SJCRH30 (cell line): ENCODE data around the gene CLEC2A. TPM values are rescaled to one million over a fixed set of nuclear protein-coding genes. Genes with fewer than 3 reads are reported as not detected.
"Not testable (repeated sequence)": the region's sequence is repeated elsewhere in the genome, so short reads cannot be mapped to it uniquely, and the experiment has no call there.

Source experiments
- DNase-seq, 2 experiments: peaks; one replicate each; pipeline ENCODE4 v3.0.0-alpha.2; 2015 to 2020
- H3K27ac ChIP-seq: fragments of 250-450 bp; sonication (Bioruptor Pico); 2 replicates; pipeline ENCODE4 v1.5.1; 2020; ENCODE audit warnings: mild to moderate bottlenecking, moderate library complexity
- H3K27me3 ChIP-seq: fragments of 250-450 bp; sonication (Bioruptor Pico); 2 replicates; pipeline ENCODE4 v1.5.1; 2020; ENCODE audit warnings: mild to moderate bottlenecking, moderate library complexity
- H3K36me3 ChIP-seq: fragments of 250-450 bp; sonication (Bioruptor Pico); 2 replicates; pipeline ENCODE4 v1.5.1; 2020; ENCODE audit warnings: mild to moderate bottlenecking, moderate library complexity
- H3K4me1 ChIP-seq: fragments of 250-450 bp; sonication (Bioruptor Pico); 2 replicates; pipeline ENCODE4 v1.5.1; 2020; ENCODE audit warnings: mild to moderate bottlenecking, moderate library complexity
- H3K4me3 ChIP-seq: fragments of 250-450 bp; sonication (Bioruptor Pico); 2 replicates; pipeline ENCODE4 v1.5.1; 2020; ENCODE audit warnings: mild to moderate bottlenecking, moderate library complexity
- H3K9me3 ChIP-seq: fragments of 250-450 bp; sonication (Bioruptor Pico); replicated peaks from 2 replicates; pipeline ENCODE4 v1.5.1; 2020; ENCODE audit warnings: mild to moderate bottlenecking, moderate library complexity
- total RNA-seq: library from RNA; depleted of rRNA; stranded (reverse); fragments of >200 nt; shearing (Covaris generic); gene quantifications from 2 replicates; pipeline ENCODE4 v1.2.3, GENCODE V29; 2014; rRNA removed

CLEC2A gene, protein sequence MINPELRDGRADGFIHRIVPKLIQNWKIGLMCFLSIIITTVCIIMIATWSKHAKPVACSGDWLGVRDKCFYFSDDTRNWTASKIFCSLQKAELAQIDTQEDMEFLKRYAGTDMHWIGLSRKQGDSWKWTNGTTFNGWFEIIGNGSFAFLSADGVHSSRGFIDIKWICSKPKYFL
- total RNA-seq: not detected in 2 replicates

DNA sequence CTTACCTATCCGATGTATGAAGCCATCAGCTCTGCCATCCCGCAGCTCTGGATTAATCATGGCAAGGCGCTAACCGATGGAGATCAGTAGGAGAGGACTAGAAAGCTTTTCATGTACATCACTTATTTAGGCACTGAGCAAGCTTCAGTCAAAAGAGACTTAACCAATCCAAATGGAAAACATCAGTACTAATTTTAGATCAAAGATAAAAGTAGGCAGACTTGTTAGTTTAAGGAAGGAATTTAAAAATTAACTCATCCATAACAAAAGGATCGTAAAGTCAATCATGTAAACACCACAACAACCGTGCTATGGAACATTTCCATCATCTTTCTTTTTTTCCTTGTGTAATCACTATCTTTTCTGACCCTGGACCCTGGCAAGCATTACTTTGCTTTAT lies at the start of gene CLEC2A:
CLEC2A (minus strand) TSS at position 101 of the 400 bp plus-strand sequence; CDS start at position 60, 41 bp downstream.
- H3K27ac ChIP-seq: no peak within 1 kb of the TSS
- no peak within 1 kb of the TSS for H3K4me3 ChIP-seq
- H3K27me3 ChIP-seq: no peaks in the 10 kb centered on the region
- H3K4me1 ChIP-seq: no peaks in the 10 kb centered on the region
- H3K9me3 ChIP-seq: no peaks in the 10 kb centered on the region
- no peaks in the 10 kb centered on the region for H3K36me3 ChIP-seq
- no peak for DNase-seq

DNA sequence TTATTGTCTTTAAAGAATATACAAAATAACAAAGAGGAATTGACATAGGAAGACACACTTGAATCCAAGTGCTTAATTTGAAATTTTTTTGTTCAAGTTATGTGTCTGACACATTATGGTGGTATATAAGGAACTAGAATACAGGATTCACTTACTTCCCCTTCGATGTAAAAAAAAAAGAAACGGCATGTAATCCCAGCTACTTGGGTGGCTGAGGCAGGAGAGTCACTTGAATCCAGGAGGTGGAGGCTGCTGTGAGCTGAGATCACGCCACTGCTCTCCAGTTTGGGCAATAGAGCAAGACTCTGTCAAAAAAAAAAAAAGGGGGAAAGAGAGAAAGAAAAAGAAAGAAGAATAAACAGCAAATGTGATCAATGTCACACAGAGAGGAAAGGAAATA lies 48.0 kb upstream of the CLEC2A start:
- no peaks in the 10 kb centered on the region for H3K9me3 ChIP-seq
- no peaks in the 10 kb centered on the region for H3K36me3 ChIP-seq
- H3K4me3 ChIP-seq: no peak overlapping the region
- no peaks in the 10 kb centered on the region for H3K4me1 ChIP-seq
- DNase-seq: no peak
- H3K27me3 ChIP-seq: no peaks in the 10 kb centered on the region
- no peak overlapping the region for H3K27ac ChIP-seq

DNA sequence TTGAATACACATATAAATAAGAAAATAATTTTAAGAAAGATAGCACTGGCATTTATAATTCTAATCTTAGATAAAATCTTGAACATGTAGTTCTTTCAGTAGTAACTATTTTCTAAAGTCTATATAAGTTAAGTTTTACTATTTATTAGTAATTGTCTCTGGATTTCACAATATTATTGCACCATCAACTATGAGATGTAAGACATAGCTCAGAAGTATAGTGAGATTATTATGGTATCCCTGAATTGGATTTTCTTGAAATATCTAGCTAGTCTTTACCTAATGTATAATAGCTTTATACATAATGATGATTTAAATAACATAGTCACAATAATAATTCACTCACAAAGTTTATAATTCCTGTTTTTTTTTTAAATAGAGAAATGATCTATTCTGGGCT lies 45.7 kb upstream of the CLEC2A start:
- no peak for DNase-seq
- H3K27me3 ChIP-seq: no peaks in the 10 kb centered on the region; the same call in 1 of the 2 replicates
- H3K9me3 ChIP-seq: no peaks in the 10 kb centered on the region
- H3K36me3 ChIP-seq: no peaks in the 10 kb centered on the region
- no peaks in the 10 kb centered on the region for H3K4me1 ChIP-seq
- H3K27ac ChIP-seq: no peak overlapping the region
- no peak overlapping the region for H3K4me3 ChIP-seq

DNA sequence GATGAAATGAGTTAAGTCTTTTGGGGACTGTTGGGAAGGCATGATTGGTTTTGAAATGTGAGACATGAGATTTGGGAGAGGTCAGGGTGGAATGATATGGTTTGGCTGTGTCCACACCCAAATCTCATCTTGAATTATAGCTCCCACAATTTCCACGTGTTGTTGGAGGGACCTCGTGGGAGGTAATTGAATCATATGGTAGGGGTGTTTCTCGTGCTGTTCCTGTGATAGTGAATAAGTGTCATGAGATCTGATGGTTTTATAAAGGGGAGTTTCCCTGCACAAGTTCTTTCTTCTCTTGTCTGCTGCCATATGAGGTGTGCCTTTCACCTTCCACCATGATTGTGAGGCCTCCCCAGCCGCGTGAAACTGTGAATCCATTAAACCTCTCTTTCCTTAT lies 44.5 kb upstream of the CLEC2A start:
- H3K4me3 ChIP-seq, H3K4me1 ChIP-seq, H3K9me3 ChIP-seq, H3K27me3 ChIP-seq, H3K36me3 ChIP-seq, H3K27ac ChIP-seq, DNase-seq: not testable (repeated sequence)

DNA sequence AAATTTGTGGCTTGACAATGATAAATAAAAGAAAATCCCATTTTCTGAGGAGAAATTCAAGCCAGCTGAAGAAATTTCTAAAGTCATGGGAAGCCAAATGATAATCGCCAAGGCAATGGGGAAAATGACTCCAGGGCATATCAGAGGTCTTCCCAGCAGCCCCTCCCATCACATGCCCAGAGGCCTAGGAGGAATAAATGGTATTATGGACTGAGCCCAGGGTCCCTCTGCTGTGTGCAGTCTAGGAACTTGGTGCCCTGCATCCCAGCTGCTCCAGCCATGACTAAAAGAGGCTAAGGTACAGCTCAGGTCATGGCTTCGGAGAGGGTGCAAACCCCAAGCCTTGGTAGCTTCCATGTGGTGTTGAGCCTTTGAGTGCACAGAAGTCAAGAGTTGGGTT lies 43.4 kb upstream of the CLEC2A start:
- Histone ChIP-seq H3K4me1 (no peaks in the 10 kb centered on the region), H3K36me3 (no peaks in the 10 kb centered on the region), H3K9me3 (no peaks in the 10 kb centered on the region), H3K27ac (no peak overlapping the region), H3K4me3 (no peak overlapping the region), H3K27me3 (peaks cover 6% of the 10 kb centered on the region; the same call in 1 of the 2 replicates)
- no peak for DNase-seq

DNA sequence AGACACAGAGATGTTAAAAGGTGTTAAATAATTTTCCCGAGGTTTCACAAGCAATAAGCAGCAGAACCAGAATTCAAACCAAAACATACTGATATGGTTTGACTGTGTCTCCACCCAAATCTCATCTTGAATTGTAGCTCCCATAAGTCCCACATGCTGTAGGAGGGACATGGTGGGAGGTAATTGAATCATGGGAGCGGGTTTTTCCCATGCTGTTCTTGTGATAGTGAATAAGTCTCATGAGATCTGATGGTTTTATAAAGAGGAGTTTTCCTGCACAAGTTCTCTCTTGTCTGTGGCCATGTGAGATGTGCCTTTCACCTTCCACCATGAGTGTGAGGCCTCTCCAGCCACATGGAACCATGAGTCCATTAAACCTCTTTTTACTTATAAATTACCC lies 42.6 kb upstream of the CLEC2A start:
- not testable (repeated sequence) for H3K36me3 ChIP-seq, DNase-seq

DNA sequence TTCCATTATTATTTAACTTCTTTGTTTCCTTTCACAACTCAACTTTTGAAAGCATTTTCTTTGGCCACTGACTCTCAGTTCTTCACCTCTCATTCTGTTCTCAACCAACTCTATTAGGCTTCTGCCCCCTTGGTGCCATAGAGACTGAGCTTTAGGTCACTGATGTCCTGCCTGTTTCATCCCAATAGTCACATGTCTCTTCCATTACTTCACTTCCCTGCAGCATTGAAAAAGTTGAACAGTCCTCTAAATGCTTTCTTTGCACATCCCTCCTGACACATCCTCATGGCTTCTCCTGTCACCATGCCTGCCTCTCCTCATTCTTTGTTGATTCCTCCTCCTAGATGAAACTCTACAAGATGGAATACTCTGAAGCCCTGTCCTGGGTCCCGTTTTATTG lies 41.8 kb upstream of the CLEC2A start:
- DNase-seq: no peak
- Histone ChIP-seq H3K4me1 (no peaks in the 10 kb centered on the region), H3K36me3 (no peaks in the 10 kb centered on the region), H3K27me3 (peaks cover 6% of the 10 kb centered on the region; the same call in 1 of the 2 replicates), H3K9me3 (no peaks in the 10 kb centered on the region), H3K4me3 (no peak overlapping the region), H3K27ac (no peak overlapping the region)

More for the DNA sequence above, 42.6 kb upstream of the CLEC2A start:
- H3K9me3 ChIP-seq, H3K27me3 ChIP-seq, H3K4me1 ChIP-seq, H3K27ac ChIP-seq, H3K4me3 ChIP-seq: not testable (repeated sequence)

DNA sequence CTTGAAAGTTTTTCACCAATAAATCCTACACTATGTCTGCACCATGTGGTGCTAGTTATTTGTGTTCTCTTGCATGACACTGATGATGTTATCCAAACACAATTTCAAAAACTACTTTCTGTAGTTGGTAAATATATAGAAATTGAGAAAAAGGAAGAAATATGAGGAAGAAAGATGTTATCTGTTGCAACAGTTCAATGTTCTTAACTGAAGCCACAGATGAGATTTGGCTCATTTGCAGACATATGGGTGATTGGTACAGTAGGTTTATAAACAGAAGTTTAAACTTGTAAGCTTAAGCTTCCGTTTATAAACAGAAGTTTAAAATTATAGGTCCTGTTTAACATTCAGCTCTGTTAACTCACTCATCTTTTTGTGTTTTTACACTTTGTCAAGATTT lies 39.0 kb upstream of the CLEC2A start, which contains the start of gene CLEC12A:
CLEC12A (plus strand) TSS at position 229 of the 400 bp plus-strand sequence. CDS start 188 bp downstream, outside the sequence.
- Histone ChIP-seq H3K36me3 (no peaks in the 10 kb centered on the region), H3K27ac (no peak within 1 kb of the TSS), H3K4me3 (no peak within 1 kb of the TSS), H3K27me3 (peaks cover 6% of the 10 kb centered on the region; the same call in 1 of the 2 replicates), H3K4me1 (no peaks in the 10 kb centered on the region), H3K9me3 (no peaks in the 10 kb centered on the region)
- no peak for DNase-seq

DNA sequence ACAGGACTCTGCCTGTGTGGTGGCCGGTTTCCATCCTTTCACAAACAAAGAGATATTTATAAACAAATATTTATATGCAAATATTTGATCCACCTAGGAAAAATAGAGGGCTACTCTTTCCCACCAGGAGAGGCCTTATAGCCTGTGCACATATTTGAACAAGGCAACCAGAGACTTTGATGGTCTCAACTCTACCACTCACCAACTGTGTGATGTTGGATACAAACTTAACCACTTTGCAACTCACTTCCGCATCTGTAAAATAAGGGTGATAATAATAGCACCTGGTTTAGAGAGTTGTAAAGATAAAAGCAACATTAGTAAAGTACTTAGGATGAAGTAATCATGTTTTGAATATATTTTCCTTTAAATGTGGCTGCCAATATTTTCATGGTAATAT lies 37.5 kb upstream of the CLEC2A start:
- Histone ChIP-seq H3K27ac (no peak overlapping the region), H3K9me3 (no peaks in the 10 kb centered on the region), H3K4me1 (no peaks in the 10 kb centered on the region), H3K4me3 (no peak overlapping the region), H3K36me3 (no peaks in the 10 kb centered on the region), H3K27me3 (peaks cover 6% of the 10 kb centered on the region; the same call in 1 of the 2 replicates)
- DNase-seq: no peak

DNA sequence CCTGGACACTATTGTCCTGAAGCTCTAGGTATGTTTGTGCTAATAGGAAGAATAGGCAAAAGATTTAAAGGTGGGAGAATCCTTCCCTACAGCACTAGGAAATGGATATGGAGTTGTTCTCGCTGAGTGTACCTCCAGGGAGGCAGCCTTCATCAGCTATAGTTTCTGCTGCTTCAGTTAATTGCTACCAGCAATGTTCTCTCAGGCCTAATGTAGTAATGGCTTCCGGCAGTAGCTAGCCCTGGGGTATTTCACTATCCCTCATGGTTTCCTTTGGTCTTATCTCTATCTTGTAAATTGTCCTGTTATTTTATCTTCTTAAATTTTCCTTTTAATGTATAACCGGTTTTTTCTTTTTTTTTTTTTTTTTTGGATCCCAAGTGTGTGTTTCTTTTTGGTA lies 29.7 kb upstream of the CLEC2A start:
- Histone ChIP-seq H3K4me3 (no peak overlapping the region), H3K9me3 (no peaks in the 10 kb centered on the region), H3K27me3 (no peaks in the 10 kb centered on the region; the same call in 1 of the 2 replicates), H3K4me1 (no peaks in the 10 kb centered on the region), H3K36me3 (no peaks in the 10 kb centered on the region), H3K27ac (no peak overlapping the region)
- DNase-seq: no peak

DNA sequence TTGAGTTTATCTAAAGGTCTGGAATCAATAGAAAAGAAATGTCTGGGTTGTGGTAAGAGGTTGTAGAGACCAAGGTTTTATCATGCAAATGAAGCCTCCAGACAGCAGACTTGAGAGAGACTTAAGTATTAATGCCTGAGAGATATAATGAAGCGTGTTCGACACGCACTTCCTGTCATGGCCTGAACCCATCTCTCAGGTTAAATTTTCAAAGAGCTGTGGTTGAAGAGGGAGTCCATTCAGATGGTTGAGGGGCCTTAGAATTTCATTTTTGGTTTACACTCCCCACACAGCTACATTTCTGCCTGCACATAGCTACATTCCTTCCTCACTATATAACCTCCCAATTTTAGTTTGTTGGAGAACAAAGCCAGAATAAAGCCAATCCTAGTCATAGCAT lies 28.9 kb upstream of the CLEC2A start:
- Histone ChIP-seq H3K27ac (no peak overlapping the region), H3K9me3 (no peaks in the 10 kb centered on the region), H3K4me1 (no peaks in the 10 kb centered on the region), H3K4me3 (no peak overlapping the region), H3K27me3 (no peaks in the 10 kb centered on the region; the same call in 1 of the 2 replicates), H3K36me3 (no peaks in the 10 kb centered on the region)
- DNase-seq: no peak

DNA sequence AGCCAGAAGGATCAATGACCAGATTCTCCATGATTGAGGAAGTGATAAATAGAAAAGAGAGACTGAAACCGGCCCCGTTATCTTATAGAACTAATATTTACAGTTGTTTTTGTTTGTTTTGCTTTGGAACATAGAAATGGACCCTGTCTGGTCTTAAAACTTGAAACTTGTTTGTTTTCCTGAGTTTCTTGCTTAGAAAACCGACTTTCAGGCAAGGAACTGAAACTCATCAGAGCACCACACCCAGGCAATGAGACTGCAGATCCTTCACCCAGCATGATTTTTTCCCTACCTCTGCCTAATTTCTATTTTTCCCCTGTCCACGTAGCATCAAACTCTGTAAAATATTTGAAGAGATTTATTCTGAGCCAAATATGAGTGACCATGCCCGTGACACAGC lies 28.4 kb upstream of the CLEC2A start:
- Histone ChIP-seq H3K27me3 (no peaks in the 10 kb centered on the region; the same call in 1 of the 2 replicates), H3K9me3 (no peaks in the 10 kb centered on the region), H3K4me3 (no peak overlapping the region), H3K27ac (no peak overlapping the region), H3K36me3 (no peaks in the 10 kb centered on the region), H3K4me1 (no peaks in the 10 kb centered on the region)
- no peak for DNase-seq

DNA sequence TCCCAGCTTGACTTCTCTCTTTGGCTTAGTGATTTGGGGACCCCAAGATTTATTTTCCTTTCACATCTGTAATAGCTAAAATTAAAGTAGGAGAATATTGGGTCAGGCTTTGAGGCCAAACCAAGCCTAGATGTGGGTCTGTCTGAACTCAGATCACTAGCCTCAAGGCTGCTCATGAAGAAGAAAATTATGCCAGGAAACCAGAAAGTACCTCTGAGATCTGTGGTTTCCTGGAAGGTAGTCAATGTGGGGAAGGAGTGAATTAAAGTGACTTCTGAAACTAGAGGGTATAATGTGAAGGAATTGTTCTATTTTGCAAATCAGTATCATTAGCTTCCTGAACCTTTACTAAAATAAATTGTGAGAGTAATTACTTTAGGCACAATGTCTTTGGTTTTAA lies 25.7 kb upstream of the CLEC2A start:
- no peak overlapping the region for H3K27ac ChIP-seq
- H3K27me3 ChIP-seq: no peaks in the 10 kb centered on the region; the same call in 1 of the 2 replicates
- no peaks in the 10 kb centered on the region for H3K4me1 ChIP-seq
- no peak overlapping the region for H3K4me3 ChIP-seq
- no peaks in the 10 kb centered on the region for H3K36me3 ChIP-seq
- DNase-seq: no peak
- H3K9me3 ChIP-seq: no peaks in the 10 kb centered on the region

DNA sequence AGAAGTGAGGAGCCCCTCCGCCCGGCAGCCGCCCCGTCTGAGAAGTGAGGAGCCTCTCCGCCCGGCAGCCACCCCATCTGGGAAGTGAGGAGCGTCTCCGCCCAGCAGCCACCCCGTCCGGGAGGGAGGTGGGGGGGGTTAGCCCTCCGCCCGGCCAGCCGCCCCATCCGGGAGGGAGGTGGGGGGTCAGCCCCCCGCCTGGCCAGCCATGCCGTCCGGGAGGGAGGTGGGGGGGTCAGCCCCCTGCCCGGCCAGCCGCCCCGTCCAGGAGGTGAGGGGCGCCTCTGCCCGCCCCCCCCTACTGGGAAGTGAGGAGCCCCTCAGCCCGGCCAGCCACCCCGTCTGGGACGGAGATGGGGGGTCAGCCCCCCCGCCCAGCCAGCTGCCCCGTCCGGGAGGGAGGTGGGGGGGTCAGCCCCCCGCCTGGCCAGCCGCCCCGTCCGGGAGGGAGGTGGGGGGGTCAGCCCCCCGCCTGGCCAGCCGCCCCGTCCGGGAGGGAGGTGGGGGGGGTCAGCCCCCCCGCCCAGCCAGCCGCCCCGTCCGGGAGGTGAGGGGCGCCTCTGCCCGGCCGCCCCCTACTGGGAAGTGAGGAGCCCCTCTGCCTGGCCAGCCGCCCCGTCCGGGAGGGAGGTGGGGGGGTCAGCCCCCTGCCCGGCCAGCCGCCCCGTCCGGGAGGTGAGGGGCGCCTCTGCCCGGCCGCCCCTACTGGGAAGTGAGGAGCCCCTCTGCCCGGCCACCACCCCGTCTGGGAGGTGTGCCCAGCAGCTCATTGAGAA lies 21.0 kb upstream of the CLEC2A start:
- not testable (repeated sequence) for H3K36me3 ChIP-seq, H3K27me3 ChIP-seq, H3K4me3 ChIP-seq, H3K27ac ChIP-seq, DNase-seq, H3K9me3 ChIP-seq, H3K4me1 ChIP-seq

DNA sequence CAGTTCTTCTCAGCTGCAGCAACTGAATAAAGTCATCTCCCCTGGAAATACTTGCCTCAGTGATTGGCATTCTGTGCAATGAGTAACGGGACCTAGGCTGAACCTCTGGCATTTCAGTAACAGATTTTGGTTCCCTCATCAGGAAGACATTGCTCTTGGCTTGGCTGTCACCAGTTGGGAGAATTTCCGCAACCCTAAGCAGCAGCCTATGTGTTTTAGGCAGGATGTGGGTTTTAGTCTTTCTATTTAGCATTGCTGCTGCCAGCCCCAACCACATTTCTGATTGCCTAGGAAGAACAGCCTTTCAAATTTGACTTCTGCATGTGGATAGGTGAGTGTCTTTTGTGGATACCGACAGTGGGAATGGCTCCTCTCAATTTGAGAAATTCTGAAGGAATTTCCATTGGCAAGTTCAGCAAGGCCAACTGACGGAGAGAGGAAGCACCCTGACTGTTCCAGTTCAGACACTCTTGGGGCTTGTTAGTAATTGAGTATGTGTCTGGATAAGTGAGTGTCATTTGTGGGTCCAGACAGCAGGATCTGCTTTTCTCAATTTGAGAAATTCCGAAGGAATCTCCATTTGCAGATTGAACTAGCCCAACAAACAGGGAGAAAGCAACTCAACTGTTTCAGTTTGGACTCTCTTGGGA lies 19.0 kb upstream of the CLEC2A start:
- no peaks in the 10 kb centered on the region for H3K4me1 ChIP-seq
- H3K36me3 ChIP-seq: no peaks in the 10 kb centered on the region
- H3K4me3 ChIP-seq: no peak overlapping the region
- no peak overlapping the region for H3K27ac ChIP-seq
- DNase-seq: no peak
- no peaks in the 10 kb centered on the region for H3K27me3 ChIP-seq
- no peaks in the 10 kb centered on the region for H3K9me3 ChIP-seq
